GF-D8 (cell line): ENCODE data around the gene FAM72D.
"Not testable (repeated sequence)": the region's sequence is repeated elsewhere in the genome, so short reads cannot be mapped to it uniquely, and the experiment has no call there.

ENCODE experiments used
- DNase-seq: peaks from one replicate; lab custom pipeline; 2025; lab: John Stamatoyannopoulos, UW

Gene FAM72D

GRCh38 chr1:145095284-145096057 lies at the start of gene FAM72D, which contains the start of gene SRGAP2B:
FAM72D (plus strand) TSS chr1:145095974; CDS start chr1:145096848, 874 bp downstream.
SRGAP2B (minus strand) TSS chr1:145095328; CDS start chr1:145092901, 2,427 bp downstream.
- not testable (repeated sequence) for DNase-seq

- DNase-seq: not testable (repeated sequence)
Observed at GRCh38 chr1:145047553-145047952, 48.2 kb upstream of the FAM72D start.

GRCh38 chr1:145048181-145048856 lies 47.5 kb upstream of the FAM72D start:
- not testable (repeated sequence) for DNase-seq

- not testable (repeated sequence) for DNase-seq
Observed at GRCh38 chr1:145052019-145052776, 43.6 kb upstream of the FAM72D start.

GRCh38 chr1:145053428-145053827 lies 42.3 kb upstream of the FAM72D start:
- not testable (repeated sequence) for DNase-seq

- DNase-seq: not testable (repeated sequence)
Observed at GRCh38 chr1:145055217-145055760, 40.5 kb upstream of the FAM72D start.

- DNase-seq: not testable (repeated sequence)
Observed at GRCh38 chr1:145058184-145058583, 37.6 kb upstream of the FAM72D start.

GRCh38 chr1:145063285-145063684 lies 32.5 kb upstream of the FAM72D start:
- not testable (repeated sequence) for DNase-seq

- DNase-seq: not testable (repeated sequence)
Observed at GRCh38 chr1:145063941-145064648, 31.7 kb upstream of the FAM72D start.

GRCh38 chr1:145065194-145065826 lies 30.5 kb upstream of the FAM72D start:
- DNase-seq: not testable (repeated sequence)

GRCh38 chr1:145066486-145066885 lies 29.3 kb upstream of the FAM72D start:
- DNase-seq: not testable (repeated sequence)

GRCh38 chr1:145071569-145071968 lies 24.2 kb upstream of the FAM72D start:
- DNase-seq: not testable (repeated sequence)

- not testable (repeated sequence) for DNase-seq
Observed at GRCh38 chr1:145074021-145074559, 21.7 kb upstream of the FAM72D start.

- DNase-seq: not testable (repeated sequence)
Observed at GRCh38 chr1:145076877-145077276, 18.9 kb upstream of the FAM72D start.

- not testable (repeated sequence) for DNase-seq
Observed at GRCh38 chr1:145077872-145078786, 17.6 kb upstream of the FAM72D start.

GRCh38 chr1:145078787-145079370 lies 16.9 kb upstream of the FAM72D start:
- DNase-seq: not testable (repeated sequence)

- not testable (repeated sequence) for DNase-seq
Observed at GRCh38 chr1:145079737-145080136, 16.0 kb upstream of the FAM72D start.

GRCh38 chr1:145080193-145080592 lies 15.6 kb upstream of the FAM72D start:
- DNase-seq: not testable (repeated sequence)
